Measurements from ENCODE around the gene TMEM182.

DNA sequence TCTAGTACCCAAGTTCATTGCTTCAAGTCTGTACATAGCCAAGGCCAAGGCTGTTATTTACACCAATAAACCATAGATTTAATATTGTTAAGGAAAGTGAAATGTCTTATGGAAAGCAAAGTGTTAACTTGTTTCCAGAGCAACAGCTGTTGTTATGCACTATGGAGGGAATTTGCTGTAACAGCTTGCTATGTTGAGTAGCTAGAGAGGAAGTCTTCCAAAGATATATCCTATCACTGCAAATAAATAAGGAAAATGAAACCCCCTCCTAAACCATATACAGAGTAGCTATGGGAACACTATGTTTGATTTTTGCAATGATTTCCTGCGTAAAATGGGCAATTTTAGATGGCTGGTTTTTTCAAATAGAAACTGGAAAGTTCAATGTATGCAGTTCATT lies 21.1 kb downstream of the TMEM182 start:
- TF ChIP-seq, protein P1, sequence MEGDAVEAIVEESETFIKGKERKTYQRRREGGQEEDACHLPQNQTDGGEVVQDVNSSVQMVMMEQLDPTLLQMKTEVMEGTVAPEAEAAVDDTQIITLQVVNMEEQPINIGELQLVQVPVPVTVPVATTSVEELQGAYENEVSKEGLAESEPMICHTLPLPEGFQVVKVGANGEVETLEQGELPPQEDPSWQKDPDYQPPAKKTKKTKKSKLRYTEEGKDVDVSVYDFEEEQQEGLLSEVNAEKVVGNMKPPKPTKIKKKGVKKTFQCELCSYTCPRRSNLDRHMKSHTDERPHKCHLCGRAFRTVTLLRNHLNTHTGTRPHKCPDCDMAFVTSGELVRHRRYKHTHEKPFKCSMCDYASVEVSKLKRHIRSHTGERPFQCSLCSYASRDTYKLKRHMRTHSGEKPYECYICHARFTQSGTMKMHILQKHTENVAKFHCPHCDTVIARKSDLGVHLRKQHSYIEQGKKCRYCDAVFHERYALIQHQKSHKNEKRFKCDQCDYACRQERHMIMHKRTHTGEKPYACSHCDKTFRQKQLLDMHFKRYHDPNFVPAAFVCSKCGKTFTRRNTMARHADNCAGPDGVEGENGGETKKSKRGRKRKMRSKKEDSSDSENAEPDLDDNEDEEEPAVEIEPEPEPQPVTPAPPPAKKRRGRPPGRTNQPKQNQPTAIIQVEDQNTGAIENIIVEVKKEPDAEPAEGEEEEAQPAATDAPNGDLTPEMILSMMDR (IDR thresholded peaks at IDR 0.05): no peak
- TF ChIP-seq POLR2A (IDR thresholded peaks at IDR 0.05): no peak

All from Peyer's patch (tissue), 4 donors.